C4-2B (cell line): Measurements from ENCODE around the gene PDRG1.
"Not testable (repeated sequence)": the region's sequence is repeated elsewhere in the genome, so short reads cannot be mapped to it uniquely, and the experiment has no call there.

Source experiments
- H3K27ac ChIP-seq: fragments of 450-650 bp; 2 replicates; pipeline ENCODE4 v1.5.1; 2017
- ZFX ChIP-seq: fragments of 450-650 bp; IDR thresholded peaks from 2 replicates; pipeline ENCODE4 v1.6.1; 2017
- TF ChIP-seq, protein P1 (sequence below): fragments of 450-650 bp; conservative IDR thresholded peaks from 2 replicates; pipeline ENCODE4 v1.5.1; 2017; ENCODE audit warnings: mild to moderate bottlenecking

The PDRG1 gene

DNA sequence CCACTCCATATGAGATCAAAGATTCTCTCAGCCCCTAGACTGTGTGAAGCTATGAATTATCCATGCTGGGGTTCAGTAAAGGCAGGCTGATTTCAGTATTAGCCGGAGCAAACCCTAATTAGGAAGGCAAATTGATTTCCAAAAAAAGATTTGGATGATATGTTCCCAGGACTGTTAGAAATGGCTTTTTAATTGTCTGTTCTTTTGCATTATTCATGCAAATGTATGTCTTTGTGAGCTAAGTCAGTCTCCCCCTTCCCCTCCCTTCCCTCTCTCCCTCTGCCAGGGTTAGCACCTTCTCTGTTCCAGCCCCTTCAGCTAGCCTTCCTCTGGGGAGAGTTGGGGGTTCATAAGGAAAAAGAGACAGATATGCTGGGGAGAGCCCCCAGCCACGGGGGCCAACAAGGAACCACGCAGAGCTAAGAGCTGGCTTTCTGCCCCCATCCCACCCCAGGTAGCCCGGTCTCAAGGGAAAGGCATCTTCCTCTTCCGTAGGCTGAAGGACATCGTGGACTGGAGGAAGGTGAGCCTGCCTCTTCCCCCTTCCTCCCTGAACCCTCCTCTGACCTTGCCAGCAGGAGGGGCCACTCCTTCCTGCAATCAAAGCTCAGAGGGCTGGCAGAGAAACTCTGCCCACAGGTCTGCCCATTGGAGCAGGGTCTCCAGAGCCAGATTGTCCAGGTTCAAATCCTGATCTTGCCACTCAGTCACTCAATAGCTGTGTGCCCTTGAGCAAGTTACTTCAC is 32.3 kb downstream of the PDRG1 start:
- H3K27ac ChIP-seq: no peak overlapping the region
- no peak for TF ChIP-seq ZFX
- TF ChIP-seq, protein P1, sequence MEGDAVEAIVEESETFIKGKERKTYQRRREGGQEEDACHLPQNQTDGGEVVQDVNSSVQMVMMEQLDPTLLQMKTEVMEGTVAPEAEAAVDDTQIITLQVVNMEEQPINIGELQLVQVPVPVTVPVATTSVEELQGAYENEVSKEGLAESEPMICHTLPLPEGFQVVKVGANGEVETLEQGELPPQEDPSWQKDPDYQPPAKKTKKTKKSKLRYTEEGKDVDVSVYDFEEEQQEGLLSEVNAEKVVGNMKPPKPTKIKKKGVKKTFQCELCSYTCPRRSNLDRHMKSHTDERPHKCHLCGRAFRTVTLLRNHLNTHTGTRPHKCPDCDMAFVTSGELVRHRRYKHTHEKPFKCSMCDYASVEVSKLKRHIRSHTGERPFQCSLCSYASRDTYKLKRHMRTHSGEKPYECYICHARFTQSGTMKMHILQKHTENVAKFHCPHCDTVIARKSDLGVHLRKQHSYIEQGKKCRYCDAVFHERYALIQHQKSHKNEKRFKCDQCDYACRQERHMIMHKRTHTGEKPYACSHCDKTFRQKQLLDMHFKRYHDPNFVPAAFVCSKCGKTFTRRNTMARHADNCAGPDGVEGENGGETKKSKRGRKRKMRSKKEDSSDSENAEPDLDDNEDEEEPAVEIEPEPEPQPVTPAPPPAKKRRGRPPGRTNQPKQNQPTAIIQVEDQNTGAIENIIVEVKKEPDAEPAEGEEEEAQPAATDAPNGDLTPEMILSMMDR: no peak

DNA sequence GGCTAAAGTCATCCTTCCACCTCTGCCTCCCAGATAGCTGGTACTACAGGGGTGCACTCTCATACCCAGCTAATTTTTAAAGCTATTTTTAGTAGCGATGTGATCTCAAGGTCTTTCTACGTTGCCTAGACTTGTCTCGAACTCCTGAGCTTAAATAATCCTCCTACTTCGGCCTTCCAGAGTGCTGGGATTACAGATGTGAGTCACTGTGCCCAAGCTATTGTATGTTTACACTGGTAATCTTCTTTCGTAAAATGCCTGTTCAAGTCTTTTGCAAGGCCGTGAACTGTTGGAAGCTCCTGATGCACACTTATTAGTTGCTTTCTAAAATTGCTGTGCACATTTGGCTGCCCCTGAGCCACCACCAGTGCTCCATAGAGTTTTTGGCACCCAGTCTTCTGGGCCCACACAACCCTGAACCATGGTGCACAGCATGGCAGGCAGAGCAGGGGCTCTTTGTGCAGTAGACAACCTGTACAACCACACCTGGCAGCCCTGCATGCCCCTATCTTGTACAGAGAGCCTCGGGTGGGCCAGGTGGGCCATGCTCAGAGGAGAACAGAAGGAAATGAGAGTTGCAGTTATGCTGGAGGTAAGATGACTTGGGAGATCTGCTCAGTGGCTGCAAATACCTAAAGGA is 33.3 kb downstream of the PDRG1 start:
- no peak for TF ChIP-seq ZFX
- TF ChIP-seq, protein P1: no peak
- no peak overlapping the region for H3K27ac ChIP-seq

DNA sequence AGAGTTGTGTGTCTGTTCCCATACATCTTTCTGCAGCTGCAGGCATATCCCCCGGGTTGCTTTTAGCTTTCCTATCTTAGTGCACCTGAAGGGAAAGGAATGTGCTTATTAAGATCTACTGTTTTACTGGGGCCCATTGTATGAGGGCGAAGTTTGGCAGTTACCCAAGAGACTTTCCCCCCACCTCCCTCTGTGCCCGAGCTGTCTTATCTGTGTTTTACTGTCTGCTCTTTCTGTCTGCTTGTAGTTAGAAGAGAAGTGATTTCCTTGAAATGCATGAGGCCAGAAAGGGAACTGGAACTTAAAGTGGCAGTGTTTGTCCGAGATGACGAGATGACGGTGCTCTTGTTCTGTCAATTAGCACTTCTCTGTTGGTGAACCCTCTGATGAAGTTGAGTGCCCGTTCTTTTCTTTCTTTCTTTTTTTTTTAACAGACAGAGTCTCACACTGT is 33.9 kb downstream of the PDRG1 start:
- H3K27ac ChIP-seq: not testable (repeated sequence)

DNA sequence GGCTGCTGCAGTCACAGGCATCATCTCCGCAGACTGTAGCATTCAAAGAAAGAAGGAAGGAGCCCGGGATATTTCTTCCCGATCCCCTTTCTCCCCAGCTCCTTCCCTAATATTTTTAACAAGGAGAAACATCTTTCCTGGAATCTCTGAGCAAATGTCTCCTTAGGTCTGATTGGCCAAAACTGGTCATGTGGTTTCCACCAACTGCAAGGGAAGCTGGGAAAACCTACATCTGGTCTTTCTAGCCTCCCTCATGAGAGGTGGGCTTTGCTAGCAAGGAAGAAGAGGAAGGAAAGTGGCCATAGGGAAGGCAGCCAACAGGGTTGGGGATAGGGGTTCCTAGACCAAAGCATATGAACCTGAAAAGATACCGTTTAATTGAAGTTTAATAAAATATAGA is 35.1 kb downstream of the PDRG1 start:
- no peak overlapping the region for H3K27ac ChIP-seq
- TF ChIP-seq, protein P1: no peak
- no peak for TF ChIP-seq ZFX

DNA sequence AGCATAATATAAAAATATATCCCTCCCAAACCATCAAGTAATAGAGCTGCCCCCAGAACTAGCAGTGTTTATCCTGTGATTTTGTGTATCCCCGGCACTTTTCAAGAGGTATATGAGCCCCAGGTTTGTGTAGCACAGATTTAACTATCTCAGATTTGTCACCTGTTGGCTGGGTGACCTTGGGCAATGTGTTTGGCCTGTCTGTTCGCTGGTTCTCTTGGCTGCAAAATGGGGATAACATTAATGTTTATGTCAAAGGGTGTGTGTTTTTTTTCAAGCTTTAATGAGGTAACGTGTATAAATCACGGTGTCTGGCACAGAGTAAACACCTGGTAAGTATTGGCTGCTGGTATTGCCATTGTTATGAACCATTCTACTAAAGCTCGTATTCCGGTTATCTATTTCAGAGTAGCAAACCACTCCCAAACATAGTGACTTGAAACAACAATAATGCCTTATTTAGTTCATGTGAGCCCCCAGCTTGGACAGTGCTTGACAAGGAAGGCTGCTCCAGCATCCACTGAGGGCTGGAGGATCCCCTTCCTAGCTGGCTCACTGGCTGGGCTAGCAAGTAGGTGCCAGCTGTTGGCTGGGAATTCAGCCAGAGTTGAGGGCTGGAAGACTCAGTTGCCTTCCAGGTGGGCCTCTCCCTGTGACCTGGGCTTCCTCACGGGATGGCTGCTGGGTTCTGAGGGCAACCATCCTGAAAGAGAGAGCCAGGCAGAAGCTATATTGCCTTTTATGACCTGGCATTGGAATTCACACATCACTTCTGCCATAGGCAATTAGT is 36.2 kb downstream of the PDRG1 start:
- TF ChIP-seq ZFX: no peak
- TF ChIP-seq, protein P1: no peak
- H3K27ac ChIP-seq: no peak overlapping the region

DNA sequence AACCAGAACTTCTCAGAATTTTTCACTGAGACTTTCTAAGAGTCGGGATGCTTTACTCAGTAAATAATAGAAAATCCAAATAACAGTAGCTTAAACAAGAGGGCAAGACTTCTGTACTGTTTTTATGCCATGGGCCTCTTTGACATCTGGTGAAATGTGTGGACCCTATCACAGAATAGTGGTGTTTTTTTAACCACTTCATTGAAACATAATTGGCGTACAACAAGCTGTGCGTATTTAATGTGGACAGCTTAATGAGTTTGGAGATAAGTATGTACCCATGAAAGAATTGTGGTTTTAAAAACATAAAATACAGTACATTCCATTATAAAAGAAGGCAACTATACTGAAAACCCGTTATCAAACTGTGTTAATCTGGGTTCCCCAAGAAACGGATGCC is 37.7 kb downstream of the PDRG1 start:
- H3K27ac ChIP-seq: no peak overlapping the region
- TF ChIP-seq ZFX: no peak
- TF ChIP-seq, protein P1: no peak

DNA sequence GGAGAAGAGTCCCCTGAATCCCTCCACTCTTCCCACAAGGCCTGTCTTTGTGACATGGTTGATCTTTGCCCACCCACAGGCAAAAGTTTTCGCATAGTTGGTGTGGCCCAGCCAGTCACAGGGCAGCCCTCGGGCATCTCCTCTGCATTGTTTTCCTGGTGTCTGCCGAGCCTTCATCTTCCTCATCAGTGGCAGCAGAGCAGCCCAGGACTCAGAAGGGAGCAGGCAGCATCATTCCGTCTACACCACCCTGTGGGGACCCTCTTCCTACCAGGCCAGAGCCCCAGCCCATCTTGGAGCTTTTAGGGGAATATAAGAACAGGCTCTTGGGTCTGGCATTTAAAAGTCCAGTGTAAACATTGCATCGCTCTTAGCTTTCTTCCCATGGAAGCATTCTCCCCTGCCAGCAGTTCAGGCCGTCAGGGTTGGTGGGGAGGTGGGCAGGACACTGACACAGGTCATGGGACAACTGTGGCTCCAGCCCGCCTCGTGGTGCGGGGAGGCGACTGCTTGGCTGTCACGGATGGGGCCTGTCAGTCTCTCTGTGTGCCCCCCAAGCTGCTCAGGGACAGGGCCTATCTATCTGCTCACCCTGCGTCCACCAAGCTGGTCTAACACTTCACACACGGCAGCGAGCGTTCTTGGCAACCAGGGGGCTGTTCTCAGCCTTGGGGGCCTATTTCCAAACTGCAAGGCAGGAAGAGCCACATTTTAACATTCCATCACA is 38.3 kb downstream of the PDRG1 start:
- no peak overlapping the region for H3K27ac ChIP-seq
- no peak for TF ChIP-seq ZFX
- TF ChIP-seq, protein P1: no peak
